GM19240 (cell line): Measurements from ENCODE around the gene BRIP1.
A peak's percentile ranks its signal among the peaks of the same experiment; 100 is the strongest.
"Not testable (repeated sequence)": the region's sequence is repeated elsewhere in the genome, so short reads cannot be mapped to it uniquely, and the experiment has no call there.

Source experiments
- DNase-seq: peaks from one replicate; pipeline ENCODE4 v3.0.0; 2011; ENCODE audit warnings: low spot score; ENCODE audit not compliant: insufficient read length

The BRIP1 gene

GRCh38 chr17:61666406-61667088, 196.8 kb downstream of the BRIP1 start:
- DNase-seq = not testable (repeated sequence)

- no peak for DNase-seq
Observed at GRCh38 chr17:61663310-61663709, 200.0 kb downstream of the BRIP1 start.

DNA sequence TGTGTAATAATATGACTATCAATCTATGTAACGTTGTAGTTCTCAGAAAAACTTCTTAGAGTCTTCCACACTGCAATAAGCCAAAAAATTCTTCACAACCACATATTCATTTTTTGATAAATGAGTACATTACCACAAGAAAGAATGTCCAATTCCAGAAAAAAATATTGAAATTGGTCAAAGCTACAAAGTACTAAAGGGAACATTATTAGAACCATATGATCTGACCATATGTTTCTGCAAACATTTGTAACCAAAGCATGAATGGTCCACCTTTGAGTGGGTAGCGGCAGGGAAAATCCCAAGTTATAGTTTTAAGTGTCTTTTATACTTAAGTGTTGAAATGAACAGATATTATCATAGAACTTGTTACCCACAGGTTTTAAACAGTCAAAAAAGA, 200.6 kb downstream of the BRIP1 start:
- no peak for DNase-seq

DNA sequence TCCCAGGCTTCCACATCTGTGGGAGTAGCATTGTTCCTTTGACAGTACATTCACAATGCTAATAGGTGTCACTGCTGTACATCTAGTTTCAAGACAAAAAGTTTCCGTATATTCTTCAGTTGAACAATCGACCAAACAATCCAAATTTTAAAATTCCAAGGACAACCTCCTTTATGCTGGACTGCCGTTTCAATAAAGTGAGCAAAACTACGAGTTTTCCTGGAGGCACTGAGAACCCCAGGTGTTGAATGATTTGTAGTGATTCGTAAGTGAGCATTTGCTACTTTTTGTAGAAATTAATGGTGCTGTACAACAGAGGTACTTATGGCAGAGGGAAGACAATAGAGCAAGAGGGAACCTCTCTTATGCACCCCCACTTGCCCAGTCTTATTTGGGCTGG, 201.1 kb downstream of the BRIP1 start:
- no peak for DNase-seq

DNA sequence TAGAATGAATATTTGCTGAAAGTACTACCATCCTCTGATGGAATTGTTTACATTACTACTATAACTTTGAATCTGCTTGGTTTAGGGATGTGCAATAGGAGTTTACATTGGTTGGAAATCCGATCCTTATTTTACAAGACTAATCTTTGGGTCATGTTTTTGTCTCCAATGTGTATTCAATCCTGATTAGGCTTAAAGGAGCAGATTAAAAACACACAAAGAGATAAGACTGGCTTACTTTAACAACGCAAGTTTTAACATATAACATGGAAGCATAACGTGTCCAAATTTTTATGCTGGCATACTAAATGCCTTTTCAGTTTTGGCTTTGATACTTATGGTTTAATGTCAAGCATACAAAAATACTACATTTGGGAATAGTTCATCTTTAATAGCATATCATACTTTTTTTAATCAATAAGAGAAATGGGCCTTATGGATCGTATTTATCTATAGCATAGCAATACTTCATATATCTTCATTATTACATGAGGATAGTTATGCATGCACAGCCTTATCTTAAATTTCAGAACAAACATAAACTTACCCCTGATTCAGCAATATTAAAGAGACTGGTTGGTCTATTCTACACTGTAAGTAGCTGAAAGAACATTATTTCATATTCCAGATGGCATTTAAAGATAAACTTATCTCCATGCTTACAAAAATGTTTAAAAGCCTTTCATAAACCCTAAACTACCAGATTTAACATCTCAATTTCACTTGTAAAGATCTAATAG, 202.4 kb downstream of the BRIP1 start:
- no peak for DNase-seq

- no peak for DNase-seq
Observed at GRCh38 chr17:61659437-61659836, 203.9 kb downstream of the BRIP1 start.

DNA sequence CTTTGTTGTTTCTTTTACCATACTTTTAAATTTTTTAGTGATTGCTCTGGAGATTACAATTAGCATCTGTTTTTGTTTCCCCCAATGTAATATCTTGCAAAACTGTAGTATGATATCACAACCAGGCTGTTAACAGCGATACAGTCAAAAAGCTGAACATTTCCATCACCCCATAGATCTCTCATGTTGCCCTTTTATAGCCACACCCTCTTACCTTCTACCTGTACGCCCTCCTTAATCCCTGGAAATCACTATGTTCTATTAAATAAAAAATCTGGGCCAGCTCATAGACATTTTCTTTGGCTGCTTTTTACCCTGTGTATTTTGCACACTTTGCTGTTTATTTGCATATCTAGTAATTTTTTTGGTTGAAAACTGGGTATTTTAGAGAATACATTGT, 205.1 kb downstream of the BRIP1 start:
- DNase-seq = no peak

- DNase-seq = no peak
Observed at GRCh38 chr17:61657338-61657737, 206.0 kb downstream of the BRIP1 start.

- no peak for DNase-seq
Observed at GRCh38 chr17:61656721-61657217, 206.6 kb downstream of the BRIP1 start.

DNA sequence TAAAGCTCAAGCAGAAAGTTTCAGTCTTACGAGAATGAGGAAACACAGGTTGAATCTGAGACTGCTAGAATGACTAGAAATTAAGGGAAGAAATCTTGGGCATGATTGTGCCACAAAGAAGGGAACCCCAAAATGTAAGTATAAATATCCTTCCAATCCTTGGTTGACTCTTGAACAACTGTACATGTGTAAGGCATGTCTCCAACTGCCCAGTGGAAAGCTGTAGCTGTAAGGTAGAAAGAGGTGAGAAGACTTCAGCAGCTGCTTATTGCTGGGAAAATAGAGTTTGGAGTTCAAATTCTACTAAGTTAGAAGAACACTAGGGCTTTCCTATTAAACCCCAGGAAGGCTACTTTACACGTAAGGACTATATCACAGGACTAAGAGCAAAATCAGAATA, 212.6 kb downstream of the BRIP1 start:
- DNase-seq = no peak

GRCh38 chr17:61648587-61648986, 214.7 kb downstream of the BRIP1 start:
- DNase-seq = no peak

DNA sequence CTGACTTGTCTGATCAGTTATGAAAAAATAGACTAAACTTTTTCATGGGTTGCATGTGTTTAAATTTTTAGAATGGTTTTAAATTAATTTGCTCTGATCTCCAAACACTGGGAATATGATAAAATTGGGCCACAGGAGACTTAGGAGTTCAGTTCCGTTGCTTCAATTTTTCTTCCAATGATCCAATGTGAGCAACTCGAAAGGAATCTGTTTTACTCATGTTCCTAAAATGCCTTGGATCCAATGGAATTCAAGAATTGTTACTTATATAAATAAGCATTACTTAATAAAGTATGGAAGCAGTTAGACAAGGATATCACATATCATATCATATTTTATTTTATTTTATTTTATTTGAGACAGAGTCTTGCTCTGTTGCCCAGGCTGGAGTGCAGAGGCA, 216.3 kb downstream of the BRIP1 start:
- DNase-seq = no peak

GRCh38 chr17:61646482-61646881, 216.8 kb downstream of the BRIP1 start:
- DNase-seq = no peak

- no peak for DNase-seq
Observed at GRCh38 chr17:61645920-61646319, 217.4 kb downstream of the BRIP1 start.

GRCh38 chr17:61644800-61645774, 218.2 kb downstream of the BRIP1 start:
- no peak for DNase-seq

DNA sequence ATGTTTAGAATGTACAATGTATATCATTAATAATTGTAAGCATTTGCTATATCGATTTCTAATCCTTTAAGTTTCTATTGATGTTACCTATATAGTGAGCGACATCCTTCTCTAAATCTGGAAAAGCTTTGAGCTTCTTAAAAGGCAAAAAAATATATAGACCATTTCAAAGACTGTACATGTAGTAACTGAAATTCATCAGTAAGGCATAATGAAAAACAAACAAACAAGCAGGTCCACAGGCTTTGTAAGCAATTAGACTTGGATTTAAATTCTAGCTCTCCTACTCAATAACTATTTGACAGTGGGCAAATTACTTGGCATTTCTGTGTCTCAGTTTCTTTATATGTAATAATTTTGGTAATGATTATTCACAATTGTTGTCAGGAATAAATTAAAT, 220.6 kb downstream of the BRIP1 start:
- DNase-seq = no peak

DNA sequence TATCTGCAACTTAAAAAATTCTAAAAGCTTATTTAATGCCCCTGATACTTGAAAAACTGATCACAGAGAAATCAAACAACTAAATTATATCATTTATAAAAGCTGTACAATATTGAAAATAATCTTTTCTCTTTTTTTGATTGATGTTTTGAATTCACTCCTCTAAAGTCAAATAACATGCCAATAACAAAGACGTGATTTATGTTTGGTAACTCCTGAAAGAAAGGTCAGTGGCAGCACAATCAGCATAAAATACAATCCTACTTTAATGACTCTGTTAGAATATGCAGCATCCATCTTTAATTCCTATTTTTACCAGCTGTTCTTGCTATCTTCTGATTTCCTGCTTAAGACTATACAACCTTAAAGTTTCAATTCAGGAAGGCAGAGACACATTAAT, 221.6 kb downstream of the BRIP1 start:
- DNase-seq = no peak

GRCh38 chr17:61641084-61641483, 222.2 kb downstream of the BRIP1 start:
- DNase-seq = no peak

DNA sequence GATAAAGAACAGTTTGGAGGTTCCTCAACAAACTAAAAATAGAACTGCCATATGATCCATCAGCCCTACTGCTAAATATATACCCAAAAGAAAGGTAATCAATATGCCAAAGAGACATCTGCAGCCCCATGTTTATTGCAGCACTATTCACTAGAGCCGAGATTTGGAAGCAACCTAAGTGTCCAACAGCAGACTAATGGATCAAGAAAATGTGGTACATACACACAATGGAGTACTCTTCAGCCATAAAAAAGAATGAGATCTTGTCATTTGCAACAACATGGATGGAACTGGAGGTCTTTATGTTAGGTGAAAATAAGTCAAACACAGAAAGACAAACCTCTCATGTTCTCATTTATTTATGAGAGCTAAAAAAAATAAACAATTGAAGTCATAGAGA, 223.5 kb downstream of the BRIP1 start:
- DNase-seq = no peak

- no peak for DNase-seq
Observed at GRCh38 chr17:61638087-61638486, 225.2 kb downstream of the BRIP1 start.

DNA sequence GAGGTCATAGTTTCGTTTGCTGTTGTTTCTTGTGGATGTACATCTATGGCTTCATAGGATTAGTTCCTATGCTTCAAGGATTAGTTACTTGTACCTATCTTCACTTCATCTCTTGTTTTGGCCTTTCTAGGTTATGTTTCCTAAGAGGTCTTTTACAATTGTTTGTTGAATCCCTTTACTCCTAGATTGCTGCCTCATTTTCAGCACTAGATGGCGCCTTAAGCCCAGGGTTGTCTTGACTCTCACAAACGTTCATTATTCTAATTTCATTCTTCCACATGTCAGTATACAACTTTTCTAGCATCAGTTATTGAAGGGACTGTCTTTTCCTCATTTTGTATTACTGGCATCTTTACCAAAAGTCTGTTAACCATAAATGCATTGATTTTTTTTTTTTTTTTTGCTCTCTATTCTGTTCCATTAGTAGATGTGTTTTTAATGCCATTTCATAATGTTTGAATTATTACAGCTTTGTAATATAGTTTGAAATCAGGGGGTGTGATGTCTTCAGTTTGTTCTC, 227.4 kb downstream of the BRIP1 start:
- peak; percentile 3 for DNase-seq
